Measurements from ENCODE around the gene TSKU. TPM values are rescaled to one million over a fixed set of nuclear protein-coding genes. Genes with fewer than 3 reads are reported as not detected.

TSKU gene
- total and polyA plus RNA-seq, 9 of the 15 experiments (the other 6 are each of a cell fraction or from before 2014, with no cell fraction given): 0.60 to 11.9 (median 8.4) TPM

DNA sequence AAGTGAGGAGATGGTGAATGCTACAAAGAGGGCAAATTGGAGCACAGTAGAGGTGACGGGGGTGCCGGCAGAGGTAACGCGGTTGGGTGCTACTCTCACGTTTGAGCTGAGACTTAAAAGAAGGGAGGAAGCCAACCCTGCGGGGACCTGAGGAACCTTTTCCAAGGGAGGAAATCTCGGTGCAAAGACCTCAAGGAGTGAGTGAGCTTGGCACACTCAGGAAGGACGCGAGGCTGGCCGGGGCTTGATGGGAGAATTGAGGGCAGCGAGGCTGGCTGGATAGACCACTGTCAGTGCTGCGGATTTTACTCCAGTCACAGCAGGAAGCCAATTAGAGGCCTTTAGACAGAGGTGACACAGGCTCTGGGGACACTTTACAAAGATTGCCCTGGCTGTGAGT lies 25.0 kb downstream of the TSKU start (continued):
- TF ChIP-seq ZNF23 (CRISPR knock-in tag; IDR thresholded peaks at IDR 0.05): no peak

DNA sequence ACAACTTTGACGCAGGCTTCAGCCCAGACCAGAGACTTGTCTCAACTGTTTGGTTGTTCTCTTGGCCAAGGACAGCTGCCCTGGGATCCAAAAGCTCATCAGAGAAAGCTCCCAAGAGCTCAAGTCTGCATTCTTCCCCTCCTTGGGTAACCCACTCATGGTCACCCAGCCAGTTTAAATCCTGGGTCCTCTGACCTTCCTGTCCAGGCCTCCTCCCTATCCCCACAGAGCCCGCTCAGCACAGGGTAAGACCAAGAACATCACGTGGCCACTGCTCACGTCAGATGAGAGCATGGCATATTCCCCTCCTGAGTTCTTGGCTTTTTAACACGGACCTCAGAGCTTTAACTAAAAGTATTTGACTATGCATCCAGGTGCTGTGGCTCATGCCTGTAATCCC lies 25.8 kb downstream of the TSKU start:
- no peaks in the 10 kb centered on the region for H3K9me1 ChIP-seq (ENCODE audit: control insufficient read depth, insufficient read depth, low read length)
- FAIRE-seq (no peak), ATAC-seq (no peak), DNase-seq (ENCODE audit: extremely low read depth in 1 of 4, low spot score in 3 of 4) (no peak)
- no peak overlapping the region for H2AFZ ChIP-seq (ENCODE audit: low read depth, low read length)
- H3K27me3 ChIP-seq (ENCODE audit: control insufficient read depth in 2 of 2, insufficient read depth in 2 of 2, low read length in 2 of 2): no peaks in the 10 kb centered on the region
- H3K4me2 ChIP-seq (ENCODE audit: insufficient read depth, low read length): no peak overlapping the region
- intact Hi-C loops (cut with micrococcal nuclease): loop anchor here (5.0 kb wide), 1 partner anchor 238 kb away; no protein-coding TSS in a partner anchor
- no peaks in the 10 kb centered on the region for H3K79me2 ChIP-seq (ENCODE audit: control insufficient read depth, insufficient read depth, low read length)
- H3K9ac ChIP-seq (ENCODE audit: insufficient read depth in 1 of 2, low read depth in 2 of 2, low read length in 2 of 2): no peak overlapping the region; a peak in 1 of 4 replicates
- H3K27ac ChIP-seq (ENCODE audit: extremely low read depth, low read depth, low read length): no peak overlapping the region
- ChIA-PET CTCF (ENCODE audit: low intra/inter-chr PET ratio) (interaction anchor here (5.9 kb wide), 1 partner anchor 110 kb away, joined by 54 read pairs; no protein-coding TSS in a partner anchor), POLR2A (interaction anchor here (0.7 to 1.4 kb wide), 3 partner anchors 11 to 55 kb away, joined by 3 read pairs; no protein-coding TSS in a partner anchor)
- TF ChIP-seq FOXK2 (conservative IDR thresholded peaks at IDR 0.05 in 1 of 2, IDR thresholded peaks at IDR 0.05 in 1 of 2; ENCODE audit: low read depth in 2 of 2): no peak
- no peak for TF ChIP-seq TARDBP (IDR thresholded peaks at IDR 0.05)
- TF ChIP-seq, protein P1, sequence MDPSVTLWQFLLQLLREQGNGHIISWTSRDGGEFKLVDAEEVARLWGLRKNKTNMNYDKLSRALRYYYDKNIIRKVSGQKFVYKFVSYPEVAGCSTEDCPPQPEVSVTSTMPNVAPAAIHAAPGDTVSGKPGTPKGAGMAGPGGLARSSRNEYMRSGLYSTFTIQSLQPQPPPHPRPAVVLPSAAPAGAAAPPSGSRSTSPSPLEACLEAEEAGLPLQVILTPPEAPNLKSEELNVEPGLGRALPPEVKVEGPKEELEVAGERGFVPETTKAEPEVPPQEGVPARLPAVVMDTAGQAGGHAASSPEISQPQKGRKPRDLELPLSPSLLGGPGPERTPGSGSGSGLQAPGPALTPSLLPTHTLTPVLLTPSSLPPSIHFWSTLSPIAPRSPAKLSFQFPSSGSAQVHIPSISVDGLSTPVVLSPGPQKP (CRISPR knock-in tag; IDR thresholded peaks at IDR 0.05): no peak
- no peak for TF ChIP-seq FOXP1 (CRISPR knock-in tag; IDR thresholded peaks at IDR 0.05)
- no peak for TF ChIP-seq ZHX1 (conservative IDR thresholded peaks at IDR 0.05; ENCODE audit: low read length)
- TF ChIP-seq ZNF124 (CRISPR knock-in tag; IDR thresholded peaks at IDR 0.05): no peak
- TF ChIP-seq SOX6 (IDR thresholded peaks at IDR 0.05): no peak
- TF ChIP-seq XRCC5 (IDR thresholded peaks at IDR 0.05; ENCODE audit: low read depth, low read length): no peak
- no peak for TF ChIP-seq SP2 (IDR thresholded peaks at IDR 0.05; ENCODE audit: extremely low read depth, low read depth, low read length, poor library complexity, severe bottlenecking)
- no peak for TF ChIP-seq GABPB1 (CRISPR knock-in tag; IDR thresholded peaks at IDR 0.05)
- no peak for TF ChIP-seq ZNF395 (CRISPR knock-in tag; IDR thresholded peaks at IDR 0.05)
- no peak for TF ChIP-seq BRF2 (IDR thresholded peaks at IDR 0.05; ENCODE audit: borderline replicate concordance, insufficient read depth, insufficient read length)
- TF ChIP-seq ZKSCAN1 (IDR thresholded peaks at IDR 0.05; ENCODE audit: low read depth, low read length): no peak
- no peak for TF ChIP-seq STAG1 (CRISPR knock-in tag; IDR thresholded peaks at IDR 0.05; ENCODE audit: borderline replicate concordance)
- no peak for TF ChIP-seq ZNF76 (CRISPR knock-in tag; IDR thresholded peaks at IDR 0.05; ENCODE audit: borderline replicate concordance)
- no peaks in the 10 kb centered on the region for H3K36me3 ChIP-seq (ENCODE audit: control insufficient read depth, insufficient read depth, low read length)
- no TSS peak for BruUV-seq (replicated peaks)
- H4K20me1 ChIP-seq (replicated peaks; ENCODE audit: control insufficient read depth, insufficient read depth, low read length): no peaks in the 10 kb centered on the region
- whole genome bisulfite sequencing (ENCODE audit: insufficient coverage, low coverage, missing lambda C conversion rate): 70% methylated on average over 5 of the region's 5 CpGs
- H3K4me3 ChIP-seq: no peak overlapping the region
- H3K9me3 ChIP-seq (replicated peaks; ENCODE audit: control insufficient read depth, insufficient read depth, low read depth, low read length): no peaks in the 10 kb centered on the region
- in situ Hi-C loops (cut with MboI): no loop called here
- peaks cover 10 to 20% of the 10 kb centered on the region in 2 experiments; a peak in 4 of 5 replicates for H3K4me1 ChIP-seq (replicated peaks in 1 of 2; ENCODE audit: control insufficient read depth in 2 of 2, insufficient read depth in 2 of 2, low read length in 2 of 2)

All from K562 (cell line).